Non-pigmented ciliary epithelial cell (primary cell): ENCODE measurements around the gene CIB1.

Source experiments
- DNase-seq: peaks from one replicate; pipeline ENCODE4 v3.0.0-alpha.2; 2010; ENCODE audit warnings: low read depth

CIB1 gene

DNA sequence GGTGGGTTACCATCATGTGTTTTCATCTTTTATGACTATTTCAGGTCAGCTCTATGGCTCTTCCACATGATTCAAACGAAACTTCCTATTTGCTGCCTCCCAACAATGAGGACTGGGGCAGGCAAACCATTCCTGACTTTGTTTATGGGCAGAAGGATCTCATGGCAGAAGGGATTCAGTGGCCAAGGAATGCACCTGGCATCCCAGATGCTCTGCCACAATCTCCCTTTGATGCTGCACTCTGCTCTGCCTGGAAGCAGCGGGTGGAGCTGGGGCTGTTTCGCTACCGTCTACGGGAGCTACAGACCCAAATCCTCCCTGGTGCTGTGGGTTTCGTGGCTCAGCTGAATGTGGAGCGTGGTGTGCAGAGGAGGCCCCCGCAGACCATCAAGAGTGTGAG is 7.1 kb upstream of the CIB1 start:
- no peak for DNase-seq

DNA sequence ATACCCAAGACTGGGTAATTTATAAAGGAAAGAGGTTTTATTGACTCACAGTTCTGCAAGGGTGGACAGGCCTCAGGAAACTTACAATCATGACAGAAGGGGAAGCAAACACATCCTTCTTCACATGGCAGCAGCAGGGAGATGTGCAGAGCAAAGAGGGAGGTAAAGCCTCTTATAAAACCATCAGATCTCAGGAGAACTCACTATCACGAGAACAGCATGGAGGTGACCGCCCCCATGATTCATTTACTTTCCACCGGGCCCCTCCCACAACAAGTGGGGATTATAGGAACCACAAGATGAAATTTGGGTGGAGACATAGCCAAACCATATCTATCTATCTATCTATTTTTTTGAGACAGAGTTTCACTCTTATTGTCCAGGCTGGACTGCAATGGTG is 5.6 kb upstream of the CIB1 start:
- no peak for DNase-seq

DNA sequence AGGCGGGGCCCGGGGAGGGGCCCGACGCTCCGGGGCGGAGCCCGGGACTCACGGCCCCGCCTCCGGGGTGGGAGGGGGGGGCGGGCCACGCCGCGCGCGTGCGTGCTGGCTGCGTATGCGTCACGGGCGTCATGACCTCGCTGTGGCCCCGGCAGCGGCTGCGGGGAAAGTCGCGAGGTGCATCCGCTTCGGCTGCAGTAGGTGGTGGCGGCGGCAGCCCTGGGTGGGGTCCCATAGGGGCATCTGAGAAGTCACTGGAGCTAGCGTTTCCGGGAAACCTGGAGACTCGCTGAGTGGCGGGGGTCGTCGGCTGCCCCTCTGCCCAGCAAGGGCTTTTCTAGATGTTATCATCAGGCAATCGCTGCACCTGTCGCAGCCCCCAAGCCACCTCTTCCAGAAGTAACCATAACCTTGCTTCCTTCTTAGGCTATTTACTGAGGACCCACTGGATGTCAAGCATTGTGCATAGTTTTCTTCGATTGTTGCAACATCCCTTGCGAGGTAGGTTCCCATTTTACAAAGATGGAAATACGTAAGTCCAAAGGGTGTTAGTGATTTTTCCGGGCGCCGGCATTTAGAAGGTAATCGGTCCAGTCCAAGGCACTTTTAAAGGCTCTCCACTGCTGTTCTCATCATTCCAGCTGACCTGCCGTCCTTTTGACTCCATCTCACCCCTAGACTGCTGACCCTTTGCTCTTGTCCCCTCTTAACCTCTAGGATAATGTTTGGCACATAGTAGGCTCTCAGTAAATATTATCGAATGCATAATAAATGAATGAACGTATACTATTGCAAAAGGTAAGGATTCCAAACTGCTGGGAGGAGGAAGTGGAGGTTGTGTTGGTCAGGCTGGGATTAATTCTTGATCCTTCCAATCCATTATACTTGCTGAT is 601 bp upstream of the CIB1 start, which contains the start of gene GDPGP1:
TSS of gene GDPGP1 (plus strand) at position 114 of the 893 bp plus-strand sequence. CDS start 6,700 bp downstream, outside the sequence.
- no peak for DNase-seq

DNA sequence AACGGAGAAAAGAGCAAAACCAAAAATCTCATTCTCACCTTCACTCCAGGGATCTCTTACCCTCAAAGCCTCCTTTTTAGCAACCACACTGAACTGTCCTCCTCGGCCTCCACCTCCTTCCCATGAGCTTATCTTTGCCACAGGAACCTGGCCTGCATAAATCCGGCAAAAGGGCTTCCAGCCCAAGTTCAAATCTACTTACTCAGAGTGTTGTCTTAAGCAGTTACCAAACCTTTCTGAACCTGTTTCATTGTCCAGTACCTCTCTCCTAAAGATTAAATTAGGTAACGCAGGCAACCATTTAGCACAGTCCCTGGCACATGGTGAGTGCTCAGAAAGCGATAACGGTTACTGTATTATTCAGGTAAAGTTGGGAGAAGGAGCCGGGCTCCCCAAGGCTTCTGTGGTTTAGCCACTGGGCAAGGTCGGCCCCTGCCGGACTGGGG is 777 bp downstream of the CIB1 start:
- no peak for DNase-seq

DNA sequence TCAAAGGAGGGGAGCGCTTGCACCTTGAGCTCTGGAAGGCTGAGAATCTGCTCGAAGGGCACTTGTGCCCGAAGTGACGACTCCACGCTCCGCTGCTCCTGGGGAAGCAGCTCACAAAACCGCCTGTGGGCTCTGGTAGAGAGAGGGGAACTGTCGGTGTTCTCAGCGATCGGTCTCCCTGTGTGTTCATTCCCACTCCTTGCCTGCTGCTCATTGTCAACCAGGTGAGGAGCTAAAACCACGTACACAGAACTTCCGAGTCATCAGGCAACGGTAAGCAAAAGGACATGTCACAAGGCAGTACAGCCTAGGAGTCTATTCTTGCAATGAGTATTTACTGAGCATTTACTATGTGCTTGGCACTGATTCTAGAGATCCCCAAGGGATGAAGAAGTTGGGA is 1.5 kb downstream of the CIB1 start:
- no peak for DNase-seq

DNA sequence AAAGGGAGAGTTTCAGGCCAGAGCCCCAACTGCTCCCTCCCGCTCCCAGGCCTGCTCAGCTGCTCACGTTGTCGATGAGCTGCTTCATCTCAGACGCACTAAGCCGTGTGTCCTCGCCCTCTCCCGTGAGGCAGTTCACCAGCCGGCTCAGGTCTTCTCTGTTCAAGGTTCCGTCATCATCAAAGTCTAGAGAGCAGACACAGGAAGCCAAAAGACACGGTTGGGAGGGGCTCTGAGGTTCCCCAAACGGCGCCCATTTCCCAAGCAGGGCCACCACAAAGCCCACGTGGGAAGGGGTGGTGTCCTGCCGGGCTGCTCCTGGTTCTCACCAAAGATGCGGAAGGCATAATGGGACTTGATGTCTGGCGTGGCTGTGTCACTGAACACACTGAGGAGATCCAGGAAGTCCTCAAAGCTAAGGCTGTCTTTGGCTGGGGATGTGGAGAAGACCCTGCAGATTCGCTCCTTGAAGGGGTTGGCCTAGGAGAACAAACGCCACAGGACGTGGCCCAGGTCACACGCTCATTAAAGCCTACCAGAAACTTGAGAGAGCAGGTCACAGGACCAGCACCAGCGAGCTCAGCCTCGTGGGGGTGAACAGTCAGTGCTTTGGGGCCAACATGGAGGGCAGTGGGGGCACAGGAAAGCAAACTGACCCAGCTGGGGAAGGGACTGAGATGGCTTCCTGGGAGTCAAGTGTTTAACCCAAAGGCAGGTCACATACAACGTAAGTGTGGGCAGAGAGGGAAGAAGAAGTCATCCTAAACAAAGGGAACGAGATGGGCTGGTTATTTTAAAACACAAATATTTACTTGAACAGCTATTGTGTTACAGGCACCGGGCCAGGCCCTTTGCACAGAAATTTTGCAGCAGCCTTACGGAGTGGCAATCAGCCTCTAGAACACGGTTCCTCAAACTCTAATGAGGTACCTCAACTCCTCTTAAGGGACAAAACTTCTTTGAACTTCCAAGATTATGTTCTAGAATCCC is 2.4 kb downstream of the CIB1 start:
- DNase-seq: no peak

DNA sequence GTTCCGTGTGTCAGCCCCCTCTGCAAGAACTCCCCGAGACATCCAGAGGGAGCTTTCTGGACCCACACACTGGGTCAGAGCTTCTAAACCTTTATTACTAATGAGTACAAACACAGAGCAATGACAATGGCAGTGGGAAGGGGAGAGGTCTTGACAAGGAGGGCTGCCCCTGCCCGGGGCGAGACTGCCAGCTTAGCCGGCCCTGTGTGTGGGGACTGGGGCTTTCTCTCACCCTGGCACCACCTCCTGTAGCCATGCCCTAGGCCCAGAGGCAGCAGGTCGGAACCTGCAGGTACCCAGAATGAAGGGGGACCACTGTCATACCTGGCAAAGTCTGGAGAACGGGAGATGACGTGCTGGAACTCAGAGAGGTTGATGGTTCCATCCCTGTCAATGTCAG is 3.1 kb downstream of the CIB1 start:
- DNase-seq: no peak

DNA sequence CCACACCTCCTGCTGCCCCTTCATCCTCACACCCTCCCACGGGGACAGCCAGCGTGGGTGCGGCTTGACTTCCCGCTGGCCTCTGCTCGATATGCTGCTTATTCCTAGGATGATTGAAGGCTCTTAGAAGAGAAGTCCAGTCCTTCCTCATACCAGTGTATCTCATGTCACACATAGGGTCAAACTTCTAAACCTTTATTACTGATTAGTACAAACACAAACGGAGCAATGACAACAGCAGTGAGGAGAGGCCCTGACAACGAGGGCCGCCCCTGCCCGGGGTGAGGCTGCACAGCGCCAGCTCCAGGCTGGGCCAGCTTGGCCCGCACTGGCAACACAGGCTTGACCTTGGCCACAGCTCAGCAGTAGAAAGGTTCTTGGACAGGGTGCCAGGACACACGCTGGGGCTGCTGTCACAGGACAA is 3.7 kb downstream of the CIB1 start:
- DNase-seq: no peak

DNA sequence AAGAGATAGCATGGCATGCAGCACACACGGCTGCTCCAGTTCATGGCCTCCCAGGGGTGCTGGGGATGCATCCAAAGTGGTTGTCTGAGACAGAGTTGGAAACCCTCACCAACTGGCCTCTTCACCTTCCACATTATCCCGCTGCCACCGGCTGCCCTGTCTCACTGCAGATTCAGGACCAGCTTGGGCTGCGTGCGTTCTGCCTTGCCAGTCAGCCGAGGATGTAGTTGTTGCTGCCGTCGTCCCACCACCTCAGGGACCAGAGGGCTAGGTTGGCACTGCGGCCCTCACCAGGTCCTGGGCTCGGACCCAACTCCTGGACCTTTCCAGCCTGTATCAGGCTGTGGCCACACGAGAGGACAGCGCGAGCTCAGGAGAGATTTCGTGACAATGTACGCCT is 4.8 kb downstream of the CIB1 start:
- DNase-seq: no peak

DNA sequence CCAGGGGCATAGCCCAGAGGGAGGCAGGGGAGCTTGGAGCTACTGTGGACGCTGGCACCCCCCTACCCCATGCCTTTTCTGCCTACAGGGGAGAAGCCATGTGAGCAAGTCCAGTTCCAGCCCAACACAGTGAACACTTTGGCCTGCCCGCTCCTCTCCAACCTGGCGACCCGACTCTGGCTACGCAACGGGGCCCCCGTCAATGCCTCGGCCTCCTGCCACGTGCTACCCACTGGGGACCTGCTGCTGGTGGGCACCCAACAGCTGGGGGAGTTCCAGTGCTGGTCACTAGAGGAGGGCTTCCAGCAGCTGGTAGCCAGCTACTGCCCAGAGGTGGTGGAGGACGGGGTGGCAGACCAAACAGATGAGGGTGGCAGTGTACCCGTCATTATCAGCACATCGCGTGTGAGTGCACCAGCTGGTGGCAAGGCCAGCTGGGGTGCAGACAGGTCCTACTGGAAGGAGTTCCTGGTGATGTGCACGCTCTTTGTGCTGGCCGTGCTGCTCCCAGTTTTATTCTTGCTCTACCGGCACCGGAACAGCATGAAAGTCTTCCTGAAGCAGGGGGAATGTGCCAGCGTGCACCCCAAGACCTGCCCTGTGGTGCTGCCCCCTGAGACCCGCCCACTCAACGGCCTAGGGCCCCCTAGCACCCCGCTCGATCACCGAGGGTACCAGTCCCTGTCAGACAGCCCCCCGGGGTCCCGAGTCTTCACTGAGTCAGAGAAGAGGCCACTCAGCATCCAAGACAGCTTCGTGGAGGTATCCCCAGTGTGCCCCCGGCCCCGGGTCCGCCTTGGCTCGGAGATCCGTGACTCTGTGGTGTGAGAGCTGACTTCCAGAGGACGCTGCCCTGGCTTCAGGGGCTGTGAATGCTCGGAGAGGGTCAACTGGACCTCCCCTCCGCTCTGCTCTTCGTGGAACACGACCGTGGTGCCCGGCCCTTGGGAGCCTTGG is 5.6 kb downstream of the CIB1 start:
- DNase-seq: no peak

DNA sequence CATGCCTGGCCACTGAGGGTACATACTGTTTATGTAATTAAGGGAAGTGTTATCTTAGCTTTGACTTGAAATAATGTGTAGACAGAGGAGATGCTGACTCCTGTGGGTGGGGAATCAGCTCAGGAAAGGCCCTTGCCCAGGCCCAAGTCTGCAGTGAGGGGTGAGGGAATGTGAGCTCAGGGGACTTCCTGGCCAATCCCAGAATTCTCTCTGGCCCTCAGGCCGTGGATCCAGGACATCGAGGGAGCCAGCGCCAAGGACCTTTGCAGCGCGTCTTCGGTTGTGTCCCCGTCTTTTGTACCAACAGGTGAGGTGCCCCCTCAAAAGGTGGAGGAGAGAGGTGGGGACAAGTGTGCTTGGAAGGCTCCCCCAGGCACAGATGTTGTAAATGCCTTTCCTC is 6.4 kb downstream of the CIB1 start:
- no peak for DNase-seq

DNA sequence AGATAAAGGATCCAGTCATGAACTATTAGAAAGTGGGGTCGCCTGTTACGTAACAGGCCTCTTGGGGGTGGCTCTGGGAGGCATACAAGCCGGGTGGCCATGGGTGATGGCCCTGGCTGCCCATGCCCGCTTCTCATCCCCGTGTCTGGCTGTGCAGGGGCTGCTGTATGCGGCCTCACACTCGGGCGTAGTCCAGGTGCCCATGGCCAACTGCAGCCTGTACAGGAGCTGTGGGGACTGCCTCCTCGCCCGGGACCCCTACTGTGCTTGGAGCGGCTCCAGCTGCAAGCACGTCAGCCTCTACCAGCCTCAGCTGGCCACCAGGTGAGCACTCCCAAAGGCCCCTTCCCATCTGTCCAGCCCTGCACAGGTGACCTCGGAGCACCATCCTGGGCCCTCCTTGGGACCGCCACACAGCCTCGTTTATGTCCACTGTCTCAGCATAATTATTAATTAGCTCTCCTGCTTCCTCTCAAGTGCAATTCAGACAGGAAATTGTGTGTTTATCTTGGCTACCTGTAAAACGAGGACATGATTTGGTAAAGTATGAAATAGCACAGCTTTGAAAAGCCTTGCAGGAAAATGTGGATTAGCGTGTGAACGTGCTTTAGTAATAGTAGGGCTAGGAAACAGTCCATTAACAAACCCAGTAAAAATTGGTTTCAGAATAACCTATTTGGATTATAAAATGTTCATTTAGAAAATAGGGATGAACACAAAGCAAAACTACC is 8.1 kb downstream of the CIB1 start:
- DNase-seq: no peak

DNA sequence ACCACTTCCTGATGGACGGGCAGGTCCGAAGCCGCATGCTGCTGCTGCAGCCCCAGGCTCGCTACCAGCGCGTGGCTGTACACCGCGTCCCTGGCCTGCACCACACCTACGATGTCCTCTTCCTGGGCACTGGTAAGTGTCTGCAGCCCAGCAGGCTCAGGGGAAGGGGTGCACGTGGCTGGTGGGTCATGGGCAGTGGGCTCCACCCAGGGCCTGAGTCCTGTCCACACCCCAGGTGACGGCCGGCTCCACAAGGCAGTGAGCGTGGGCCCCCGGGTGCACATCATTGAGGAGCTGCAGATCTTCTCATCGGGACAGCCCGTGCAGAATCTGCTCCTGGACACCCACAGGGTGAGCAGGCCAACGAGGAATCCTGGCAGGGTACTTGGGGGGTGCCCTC is 8.7 kb downstream of the CIB1 start:
- DNase-seq: no peak

DNA sequence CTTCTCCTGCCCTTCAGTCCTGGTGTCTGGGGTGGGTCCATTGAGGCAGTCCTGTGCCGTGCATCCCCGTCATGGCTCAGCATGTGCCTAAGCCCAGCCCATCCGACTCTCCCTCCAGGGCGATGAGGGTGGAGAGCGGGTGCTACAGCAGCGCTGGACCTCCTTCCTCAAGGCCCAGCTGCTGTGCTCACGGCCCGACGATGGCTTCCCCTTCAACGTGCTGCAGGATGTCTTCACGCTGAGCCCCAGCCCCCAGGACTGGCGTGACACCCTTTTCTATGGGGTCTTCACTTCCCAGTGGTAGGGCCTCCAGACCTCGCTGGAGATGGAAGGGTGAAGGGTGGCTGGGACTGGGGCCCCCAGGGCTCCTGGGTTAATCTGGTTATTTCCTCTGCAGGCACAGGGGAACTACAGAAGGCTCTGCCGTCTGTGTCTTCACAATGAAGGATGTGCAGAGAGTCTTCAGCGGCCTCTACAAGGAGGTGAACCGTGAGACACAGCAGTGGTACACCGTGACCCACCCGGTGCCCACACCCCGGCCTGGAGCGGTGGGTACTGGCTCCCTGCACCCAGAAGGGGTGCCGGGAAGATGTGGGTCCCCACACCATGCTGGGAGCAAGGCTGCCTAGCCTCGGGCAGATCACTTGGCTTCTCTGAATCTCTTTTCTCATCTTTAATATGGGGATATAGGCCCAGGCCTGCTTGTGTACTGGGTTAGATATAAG is 10.1 kb downstream of the CIB1 start:
- no peak for DNase-seq

DNA sequence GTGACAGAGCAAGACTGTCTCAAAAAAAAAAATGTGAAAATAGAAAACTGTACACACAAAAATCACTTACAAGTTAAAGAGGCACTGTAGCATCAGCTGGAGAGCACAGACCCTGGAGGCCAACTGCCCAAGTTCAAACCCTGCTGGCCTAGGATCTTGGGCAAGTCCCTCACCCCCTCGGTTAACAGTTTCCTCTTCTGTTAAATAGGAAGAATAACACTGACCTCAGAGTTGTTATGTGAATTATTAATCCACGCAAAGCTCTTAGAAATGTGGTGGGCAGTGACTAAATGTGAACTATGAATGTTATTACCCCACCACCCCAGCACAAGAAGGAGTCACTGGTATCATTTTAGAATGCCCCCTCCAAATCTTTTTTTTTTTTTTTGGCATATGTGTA is 11.2 kb downstream of the CIB1 start:
- no peak for DNase-seq

DNA sequence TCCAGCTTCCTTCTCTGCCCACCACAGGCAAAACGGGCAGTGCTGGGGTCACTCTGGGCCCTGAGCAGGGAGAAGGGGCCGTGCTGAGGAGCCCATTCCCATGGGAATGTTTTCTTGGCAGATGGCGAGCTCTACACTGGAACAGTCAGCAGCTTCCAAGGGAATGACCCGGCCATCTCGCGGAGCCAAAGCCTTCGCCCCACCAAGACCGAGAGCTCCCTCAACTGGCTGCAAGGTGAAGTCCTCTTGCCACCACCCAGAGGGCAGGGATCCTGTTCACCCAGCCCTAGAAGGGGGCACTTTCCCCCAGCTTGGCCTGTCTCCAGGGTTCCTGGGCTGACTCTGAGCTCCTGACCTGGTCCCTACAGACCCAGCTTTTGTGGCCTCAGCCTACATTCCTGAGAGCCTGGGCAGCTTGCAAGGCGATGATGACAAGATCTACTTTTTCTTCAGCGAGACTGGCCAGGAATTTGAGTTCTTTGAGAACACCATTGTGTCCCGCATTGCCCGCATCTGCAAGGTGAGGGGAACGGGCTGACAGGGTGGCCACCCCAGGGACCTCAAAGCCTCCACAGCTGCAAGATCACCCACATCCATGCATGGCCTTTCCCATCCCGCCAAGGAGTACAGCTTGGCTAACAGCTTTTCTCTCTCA is 12.4 kb downstream of the CIB1 start:
- no peak for DNase-seq

DNA sequence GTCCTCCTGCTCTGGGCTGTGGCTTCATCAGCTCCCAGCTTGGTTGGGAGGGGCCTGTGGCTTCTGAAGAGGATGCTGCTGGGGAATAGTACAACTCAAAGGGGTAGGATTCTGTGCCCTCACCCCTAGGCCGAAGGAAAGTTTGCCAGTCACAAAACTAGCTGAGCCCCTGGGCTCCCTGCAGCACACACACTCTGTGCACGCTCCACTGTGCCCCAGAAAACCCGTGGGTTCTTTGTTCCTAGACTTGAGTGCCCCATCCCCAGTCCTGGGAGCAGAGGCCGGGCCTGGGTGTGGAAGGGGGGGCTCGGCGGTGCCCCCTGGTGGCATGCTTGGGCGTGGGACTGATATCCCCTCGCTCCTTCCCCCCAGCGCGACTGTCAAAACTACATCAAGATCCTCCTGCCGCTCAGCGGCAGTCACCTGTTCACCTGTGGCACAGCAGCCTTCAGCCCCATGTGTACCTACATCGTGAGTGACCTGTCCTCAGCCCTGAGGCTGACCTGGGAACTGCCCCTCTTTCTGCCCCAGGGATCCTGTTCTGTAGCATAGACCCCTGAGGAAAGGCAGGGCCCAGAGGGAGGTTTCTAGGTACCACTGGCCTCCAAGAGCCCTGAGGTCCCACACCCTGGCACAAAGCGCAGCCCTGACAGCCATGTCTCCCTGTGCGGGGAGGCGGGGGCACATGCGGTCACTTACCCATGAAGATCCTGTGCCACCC is 14.2 kb downstream of the CIB1 start:
- DNase-seq: no peak

DNA sequence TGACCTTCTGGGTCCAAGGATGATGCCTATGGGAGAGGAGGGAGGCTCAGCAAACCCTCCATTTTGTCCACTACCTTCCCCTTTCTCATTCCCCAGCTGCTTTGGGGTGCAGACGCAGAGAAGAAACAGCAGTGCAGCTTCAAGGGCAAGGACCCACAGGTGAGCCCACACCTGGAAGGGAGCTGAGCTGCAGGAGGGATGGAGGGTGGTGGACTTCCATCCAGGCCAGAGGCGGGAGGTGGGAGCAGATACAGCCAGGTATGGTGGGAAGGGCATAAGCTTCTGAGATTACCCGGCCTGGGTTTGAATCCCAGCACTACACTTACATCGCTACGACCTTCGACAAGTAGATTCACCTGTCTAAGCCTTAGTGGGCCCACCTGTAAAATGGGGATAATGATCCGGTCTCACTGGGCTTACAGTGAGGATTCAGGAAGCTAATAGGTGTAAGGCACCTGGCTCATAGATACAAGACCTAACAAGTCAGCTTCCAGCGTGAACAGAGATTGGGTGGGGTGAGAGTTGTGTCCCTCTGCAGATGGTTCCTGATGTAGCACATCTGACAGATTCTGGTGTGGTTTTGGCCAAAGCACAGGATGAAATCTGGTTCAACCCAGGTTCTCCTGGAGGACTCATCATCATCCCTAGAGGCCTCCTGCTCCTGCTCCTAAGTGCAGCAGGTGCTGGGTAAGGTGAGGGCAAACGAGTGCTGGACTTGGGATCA is 15.9 kb downstream of the CIB1 start:
- DNase-seq: no peak
